AG08396 (cell line): Measurements from ENCODE around the gene FGF14.
A peak's percentile ranks its signal among the peaks of the same experiment; 100 is the strongest.

Experiments
- DNase-seq: peaks from one replicate; pipeline ENCODE4 v3.0.0; 2012; ENCODE audit warnings: low spot score, mixed read lengths

The FGF14 gene

GRCh38 chr13:101985321-101985720, 416.5 kb downstream of the FGF14 start:
- peak; percentile 3 for DNase-seq

GRCh38 chr13:101982903-101983302, 418.9 kb downstream of the FGF14 start:
- DNase-seq = no peak

GRCh38 chr13:101979825-101980224, 422.0 kb downstream of the FGF14 start:
- no peak for DNase-seq

- DNase-seq = no peak
These were observed 423.1 kb downstream of the FGF14 start for GRCh38 chr13:101978552-101979315.

- DNase-seq = no peak
These were observed 424.4 kb downstream of the FGF14 start for GRCh38 chr13:101977475-101977874.

GRCh38 chr13:101972191-101972590, 429.7 kb downstream of the FGF14 start:
- no peak for DNase-seq

- no peak for DNase-seq
These were observed 431.5 kb downstream of the FGF14 start for GRCh38 chr13:101970341-101970740.

GRCh38 chr13:101967781-101968180, 434.1 kb downstream of the FGF14 start:
- no peak for DNase-seq

GRCh38 chr13:101967216-101967615, 434.6 kb downstream of the FGF14 start:
- DNase-seq = no peak

- DNase-seq = no peak
These were observed 436.8 kb downstream of the FGF14 start for GRCh38 chr13:101965096-101965495.

GRCh38 chr13:101959016-101959415, 442.8 kb downstream of the FGF14 start:
- DNase-seq = no peak

- no peak for DNase-seq
These were observed 446.1 kb downstream of the FGF14 start for GRCh38 chr13:101955764-101956163.

GRCh38 chr13:101951114-101951513, 450.7 kb downstream of the FGF14 start:
- DNase-seq = no peak

GRCh38 chr13:101949681-101950080, 452.2 kb downstream of the FGF14 start:
- DNase-seq = no peak

DNA sequence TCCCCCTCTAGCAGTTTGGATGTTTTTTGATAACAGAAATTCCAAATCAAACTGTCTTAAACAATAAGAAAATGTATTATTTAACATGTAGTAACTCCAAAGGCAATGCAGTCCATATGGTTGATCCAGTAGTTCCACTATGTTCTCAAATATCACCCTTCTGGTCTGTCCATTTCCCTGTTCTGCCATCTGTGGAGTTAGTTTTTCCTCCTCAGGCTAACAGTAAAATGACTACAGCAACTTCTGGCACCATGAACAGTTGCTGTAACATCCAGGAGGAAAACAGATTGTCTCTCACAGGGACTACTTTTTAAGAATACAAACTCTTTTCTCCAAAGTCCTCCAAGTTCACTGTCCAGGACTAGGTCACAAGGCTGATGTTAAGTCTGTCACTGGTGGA, 455.4 kb downstream of the FGF14 start:
- no peak for DNase-seq

- no peak for DNase-seq
These were observed 456.4 kb downstream of the FGF14 start for GRCh38 chr13:101945435-101945834.

DNA sequence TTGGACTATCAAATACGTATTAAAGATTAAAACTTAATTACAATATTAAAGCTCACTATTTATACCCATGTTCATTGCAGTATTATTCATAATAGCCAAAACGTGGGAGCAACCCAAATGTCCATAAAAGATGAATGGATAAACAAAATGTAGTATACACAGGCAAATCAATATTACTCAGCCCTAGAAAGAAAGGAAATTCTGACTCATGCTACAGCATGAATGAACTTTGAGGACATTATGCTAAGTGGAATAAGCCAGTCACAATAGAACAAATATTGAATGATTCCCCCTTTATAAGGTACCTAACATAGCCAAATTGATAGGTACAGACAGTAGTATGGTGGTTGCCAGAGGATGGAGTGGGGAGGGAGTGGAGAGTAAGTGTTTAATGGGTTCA, 457.3 kb downstream of the FGF14 start:
- no peak for DNase-seq

- no peak for DNase-seq
These were observed 459.2 kb downstream of the FGF14 start for GRCh38 chr13:101942535-101943157.

GRCh38 chr13:101942038-101942437, 459.8 kb downstream of the FGF14 start:
- DNase-seq = no peak

DNA sequence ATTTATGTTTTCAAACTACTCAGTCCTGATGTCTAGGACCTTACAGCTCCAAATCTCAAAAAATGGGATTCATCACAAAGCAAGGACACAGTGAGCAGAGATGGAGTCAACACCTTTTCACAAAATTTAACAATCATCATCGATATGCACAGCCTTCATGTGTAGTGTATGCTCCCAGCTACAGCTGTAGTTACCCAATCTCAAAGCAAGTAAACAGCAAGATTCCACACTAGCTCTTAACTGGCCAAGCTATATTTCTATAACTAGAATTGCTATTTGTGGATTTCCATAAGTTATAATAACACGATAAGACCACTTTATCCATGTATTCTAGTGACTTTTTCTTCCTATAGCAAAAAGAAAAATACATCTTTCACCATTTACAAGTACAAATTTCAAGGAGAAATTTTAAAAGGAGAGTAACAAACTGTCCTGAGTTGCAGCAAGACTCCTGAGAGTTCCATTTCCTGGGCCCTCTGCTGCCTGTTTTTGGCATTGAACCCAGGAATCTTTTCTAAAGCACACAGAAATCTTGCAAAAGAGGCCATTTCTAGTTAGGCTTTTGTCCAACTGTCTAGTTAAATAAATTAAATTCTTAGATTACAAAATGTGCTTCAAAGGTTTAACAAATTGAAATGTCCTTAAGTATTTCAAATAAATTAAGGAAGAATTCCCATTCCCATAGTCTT, 460.6 kb downstream of the FGF14 start:
- no peak for DNase-seq

DNA sequence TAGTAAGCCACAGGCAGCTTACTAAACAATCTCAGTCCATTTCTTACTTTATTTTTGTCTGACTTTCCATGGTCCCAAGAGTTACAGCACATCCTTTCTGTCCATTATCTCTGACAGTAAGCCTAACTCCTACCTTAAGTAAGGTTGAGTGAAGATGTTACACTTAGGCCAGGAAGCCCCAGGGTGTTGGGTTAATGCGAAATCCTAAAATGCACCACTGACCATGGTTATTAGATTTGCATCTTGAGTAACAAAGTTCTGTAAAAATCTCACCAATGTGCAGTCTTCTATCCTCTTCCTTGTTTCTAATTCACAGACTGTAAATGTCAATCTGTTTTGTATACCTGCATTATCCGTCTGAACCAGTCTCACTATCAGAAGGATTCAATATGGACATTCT, 462.5 kb downstream of the FGF14 start:
- no peak for DNase-seq

DNA sequence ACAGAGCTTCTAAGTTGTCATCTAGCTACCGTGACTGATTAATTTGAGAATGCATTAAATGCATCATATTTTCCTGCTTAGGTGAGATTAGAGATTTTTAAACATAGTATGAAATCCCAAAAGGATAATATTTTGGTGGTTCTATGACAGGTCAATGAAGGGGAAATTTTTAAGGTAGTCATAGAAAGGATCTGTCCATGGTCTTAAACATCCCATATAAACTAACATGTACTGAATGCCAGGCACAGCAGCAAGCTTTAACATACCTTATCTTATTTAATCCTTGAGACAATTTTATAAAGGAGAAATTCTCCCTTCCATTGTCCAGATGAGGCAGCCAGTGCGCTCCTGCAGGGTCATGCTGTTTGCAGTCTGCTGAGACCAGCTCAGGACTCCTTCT, 466.0 kb downstream of the FGF14 start:
- DNase-seq = no peak

- no peak for DNase-seq
These were observed 470.7 kb downstream of the FGF14 start for GRCh38 chr13:101931186-101931585.
